ENCODE results near the gene GABBR2. TPM values are rescaled to one million over a fixed set of nuclear protein-coding genes. Genes with fewer than 3 reads are reported as not detected.

GABBR2 gene
- polyA plus RNA-seq, 1 donor (not counting 4 experiments of a cell fraction or from before 2014, with no cell fraction given): 0.01 TPM

- Histone ChIP-seq H3K9ac (ENCODE audit: control insufficient read depth, extremely low read depth, insufficient read depth, low read length) (no peak overlapping the region), H2AFZ (ENCODE audit: control insufficient read depth, low read length) (no peak overlapping the region), H3K4me1 (ENCODE audit: control insufficient read depth, extremely low read depth, insufficient read depth, low read length) (no peaks in the 10 kb centered on the region), H3K79me2 (ENCODE audit: control insufficient read depth, insufficient read depth, low read length) (no peaks in the 10 kb centered on the region), H3K4me2 (ENCODE audit: control insufficient read depth, extremely low read depth, insufficient read depth, low read depth, low read length) (no peak overlapping the region), H3K9me3 (ENCODE audit: control insufficient read depth, low read depth, low read length) (no peaks in the 10 kb centered on the region), H3K27ac (ENCODE audit: control insufficient read depth, insufficient read depth, low read length) (no peak overlapping the region), H3K36me3 (ENCODE audit: control insufficient read depth in 2 of 2, extremely low read depth in 1 of 2, insufficient read depth in 2 of 2, low read length in 2 of 2) (no peaks in the 10 kb centered on the region), H3K4me3 (ENCODE audit: control insufficient read depth in 2 of 3, extremely low read depth in 1 of 3, insufficient read depth in 2 of 3, low read depth in 1 of 3, low read length in 3 of 3) (no peak overlapping the region), H3K27me3 (ENCODE audit: control insufficient read depth, extremely low read depth, insufficient read depth, low read length) (no peaks in the 10 kb centered on the region), H4K20me1 (ENCODE audit: control insufficient read depth, extremely low read depth, insufficient read depth, low read length) (no peaks in the 10 kb centered on the region), H3K9me1 (ENCODE audit: control insufficient read depth, extremely low read depth, insufficient read depth, low read length) (no peaks in the 10 kb centered on the region)
- DNase-seq (ENCODE audit: low read depth, low spot score): no peak
- TF ChIP-seq CTCF (optimal IDR thresholded peaks at IDR 0.05 in 1 of 3, IDR thresholded peaks at IDR 0.05 in 1 of 3, conservative IDR thresholded peaks at IDR 0.05 in 1 of 3; ENCODE audit: extremely low read depth in 1 of 3, insufficient read depth in 2 of 3, low read length in 3 of 3) (no peak), EZH2 (IDR thresholded peaks at IDR 0.05; ENCODE audit: low read length) (no peak)
- dilution Hi-C loops (cut with MboI; ENCODE audit: extremely low pct_ligation_motif_present, low sequenced_read_pairs): no loop called here
- no peak for FAIRE-seq
These were observed 281.2 kb downstream of the GABBR2 start for GRCh38 chr9:98427491-98427890.

- DNase-seq (ENCODE audit: low read depth, low spot score) (no peak), FAIRE-seq (no peak)
- no peaks in the 10 kb centered on the region for H3K9me1 ChIP-seq (ENCODE audit: control insufficient read depth, extremely low read depth, insufficient read depth, low read length)
- H3K4me3 ChIP-seq (ENCODE audit: control insufficient read depth in 2 of 3, extremely low read depth in 1 of 3, insufficient read depth in 2 of 3, low read depth in 1 of 3, low read length in 3 of 3): no peak overlapping the region
- H3K4me1 ChIP-seq (ENCODE audit: control insufficient read depth, extremely low read depth, insufficient read depth, low read length): no peaks in the 10 kb centered on the region
- H3K4me2 ChIP-seq (ENCODE audit: control insufficient read depth, extremely low read depth, insufficient read depth, low read depth, low read length): no peak overlapping the region
- no peaks in the 10 kb centered on the region for H4K20me1 ChIP-seq (ENCODE audit: control insufficient read depth, extremely low read depth, insufficient read depth, low read length)
- no peaks in the 10 kb centered on the region for H3K79me2 ChIP-seq (ENCODE audit: control insufficient read depth, insufficient read depth, low read length)
- H3K36me3 ChIP-seq (ENCODE audit: control insufficient read depth in 2 of 2, extremely low read depth in 1 of 2, insufficient read depth in 2 of 2, low read length in 2 of 2): no peaks in the 10 kb centered on the region
- dilution Hi-C loops (cut with MboI; ENCODE audit: extremely low pct_ligation_motif_present, low sequenced_read_pairs): no loop called here
- H3K9me3 ChIP-seq (ENCODE audit: control insufficient read depth, low read depth, low read length): no peaks in the 10 kb centered on the region
- H3K9ac ChIP-seq (ENCODE audit: control insufficient read depth, extremely low read depth, insufficient read depth, low read length): no peak overlapping the region
- H2AFZ ChIP-seq (ENCODE audit: control insufficient read depth, low read length): no peak overlapping the region
- no peak overlapping the region for H3K27ac ChIP-seq (ENCODE audit: control insufficient read depth, insufficient read depth, low read length)
- H3K27me3 ChIP-seq (ENCODE audit: control insufficient read depth, extremely low read depth, insufficient read depth, low read length): no peaks in the 10 kb centered on the region
- no peak for TF ChIP-seq EZH2 (IDR thresholded peaks at IDR 0.05; ENCODE audit: low read length)
- no peak for TF ChIP-seq CTCF (optimal IDR thresholded peaks at IDR 0.05 in 1 of 3, IDR thresholded peaks at IDR 0.05 in 1 of 3, conservative IDR thresholded peaks at IDR 0.05 in 1 of 3; ENCODE audit: extremely low read depth in 1 of 3, insufficient read depth in 2 of 3, low read length in 3 of 3)
These were observed 283.7 kb downstream of the GABBR2 start for GRCh38 chr9:98425079-98425478.
